ENCODE results near the gene ASF1B. TPM values are rescaled to one million over a fixed set of nuclear protein-coding genes. Genes with fewer than 3 reads are reported as not detected.

Gene ASF1B
- total RNA-seq, 2 donors from 2014 or later = 37.8 to 47.8 TPM

- peaks cover 11% of the 10 kb centered on the region for H3K36me3 ChIP-seq (ENCODE audit: control insufficient read depth, insufficient read depth, low read length)
- DNase-seq = no peak
- peak overlapping the region; percentile 49 for H3K27ac ChIP-seq (ENCODE audit: low read depth, low read length)
- H3K4me1 ChIP-seq (ENCODE audit: control insufficient read depth, insufficient read depth, low read length) = no peaks in the 10 kb centered on the region
- no peaks in the 10 kb centered on the region for H3K27me3 Mint-ChIP-seq (ENCODE audit: insufficient read depth)
- H3K27ac Mint-ChIP-seq = no peak overlapping the region
- no peak overlapping the region for H3K4me3 ChIP-seq (ENCODE audit: low read length)
- no peaks in the 10 kb centered on the region for H3K27me3 ChIP-seq (ENCODE audit: control insufficient read depth, insufficient read depth, low read length, poor library complexity, severe bottlenecking)
- TF ChIP-seq, protein P1, sequence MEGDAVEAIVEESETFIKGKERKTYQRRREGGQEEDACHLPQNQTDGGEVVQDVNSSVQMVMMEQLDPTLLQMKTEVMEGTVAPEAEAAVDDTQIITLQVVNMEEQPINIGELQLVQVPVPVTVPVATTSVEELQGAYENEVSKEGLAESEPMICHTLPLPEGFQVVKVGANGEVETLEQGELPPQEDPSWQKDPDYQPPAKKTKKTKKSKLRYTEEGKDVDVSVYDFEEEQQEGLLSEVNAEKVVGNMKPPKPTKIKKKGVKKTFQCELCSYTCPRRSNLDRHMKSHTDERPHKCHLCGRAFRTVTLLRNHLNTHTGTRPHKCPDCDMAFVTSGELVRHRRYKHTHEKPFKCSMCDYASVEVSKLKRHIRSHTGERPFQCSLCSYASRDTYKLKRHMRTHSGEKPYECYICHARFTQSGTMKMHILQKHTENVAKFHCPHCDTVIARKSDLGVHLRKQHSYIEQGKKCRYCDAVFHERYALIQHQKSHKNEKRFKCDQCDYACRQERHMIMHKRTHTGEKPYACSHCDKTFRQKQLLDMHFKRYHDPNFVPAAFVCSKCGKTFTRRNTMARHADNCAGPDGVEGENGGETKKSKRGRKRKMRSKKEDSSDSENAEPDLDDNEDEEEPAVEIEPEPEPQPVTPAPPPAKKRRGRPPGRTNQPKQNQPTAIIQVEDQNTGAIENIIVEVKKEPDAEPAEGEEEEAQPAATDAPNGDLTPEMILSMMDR (conservative IDR thresholded peaks at IDR 0.05) = no peak
- H3K36me3 Mint-ChIP-seq (ENCODE audit: low read depth) = peaks cover 15% of the 10 kb centered on the region
- H3K9me3 ChIP-seq (ENCODE audit: control insufficient read depth, low read length) = no peaks in the 10 kb centered on the region
- H3K9ac ChIP-seq (ENCODE audit: extremely low read depth, low read length, poor library complexity, severe bottlenecking) = no peak overlapping the region
- H3K9me3 Mint-ChIP-seq = no peaks in the 10 kb centered on the region
- WGBS, 2 experiments (ENCODE audit: insufficient coverage in 1 of 2, insufficient read length in 1 of 2) = 82 to 91% methylated on average over 4 to 11 of the region's 11 CpGs
- peaks cover 1% of the 10 kb centered on the region for H3K4me1 Mint-ChIP-seq
- no peak overlapping the region for H3K4me3 Mint-ChIP-seq
These were observed 27.7 kb upstream of the ASF1B start for GRCh38 chr19:14164082-14164481.

GRCh38 chr19:14162871-14163297 lies 26.5 kb upstream of the ASF1B start:
- H3K4me3 Mint-ChIP-seq = no peak overlapping the region
- H3K4me1 Mint-ChIP-seq = peaks cover 1% of the 10 kb centered on the region
- TF ChIP-seq, protein P1 (conservative IDR thresholded peaks at IDR 0.05) = no peak
- DNase-seq = no peak
- H3K36me3 Mint-ChIP-seq (ENCODE audit: low read depth) = peaks cover 24% of the 10 kb centered on the region
- H3K36me3 ChIP-seq (ENCODE audit: control insufficient read depth, insufficient read depth, low read length) = peaks cover 17% of the 10 kb centered on the region
- no peaks in the 10 kb centered on the region for H3K4me1 ChIP-seq (ENCODE audit: control insufficient read depth, insufficient read depth, low read length)
- WGBS, 2 experiments (ENCODE audit: insufficient coverage in 1 of 2, insufficient read length in 1 of 2) = 97 to 98% methylated on average over 32 to 38 of the region's 38 CpGs
- H3K27ac ChIP-seq (ENCODE audit: low read depth, low read length) = no peak overlapping the region
- H3K27me3 Mint-ChIP-seq (ENCODE audit: insufficient read depth) = no peaks in the 10 kb centered on the region
- no peak overlapping the region for H3K9ac ChIP-seq (ENCODE audit: extremely low read depth, low read length, poor library complexity, severe bottlenecking)
- no peaks in the 10 kb centered on the region for H3K27me3 ChIP-seq (ENCODE audit: control insufficient read depth, insufficient read depth, low read length, poor library complexity, severe bottlenecking)
- H3K4me3 ChIP-seq (ENCODE audit: low read length) = no peak overlapping the region
- H3K9me3 ChIP-seq (ENCODE audit: control insufficient read depth, low read length) = no peaks in the 10 kb centered on the region
- H3K9me3 Mint-ChIP-seq = no peaks in the 10 kb centered on the region
- no peak overlapping the region for H3K27ac Mint-ChIP-seq

- Mint-ChIP-seq H3K27ac (no peak overlapping the region), H3K27me3 (ENCODE audit: insufficient read depth) (no peaks in the 10 kb centered on the region)
- WGBS, 2 experiments (ENCODE audit: insufficient coverage in 1 of 2, insufficient read length in 1 of 2) = 91 to 98% methylated on average over 4 to 18 of the region's 19 CpGs
These were observed 24.9 kb upstream of the ASF1B start for GRCh38 chr19:14161305-14161704.

More at GRCh38 chr19:14161305-14161704, 24.9 kb upstream of the ASF1B start:
- Histone ChIP-seq H3K27ac (ENCODE audit: low read depth, low read length) (no peak overlapping the region), H3K4me1 (ENCODE audit: control insufficient read depth, insufficient read depth, low read length) (peaks cover under 1% of the 10 kb centered on the region), H3K36me3 (ENCODE audit: control insufficient read depth, insufficient read depth, low read length) (peaks cover 17% of the 10 kb centered on the region), H3K4me3 (ENCODE audit: low read length) (no peak overlapping the region), H3K9ac (ENCODE audit: extremely low read depth, low read length, poor library complexity, severe bottlenecking) (no peak overlapping the region), H3K27me3 (ENCODE audit: control insufficient read depth, insufficient read depth, low read length, poor library complexity, severe bottlenecking) (no peaks in the 10 kb centered on the region), H3K9me3 (ENCODE audit: control insufficient read depth, low read length) (no peaks in the 10 kb centered on the region)
- H3K36me3 Mint-ChIP-seq (ENCODE audit: low read depth) = peaks cover 35% of the 10 kb centered on the region
- TF ChIP-seq, protein P1 (conservative IDR thresholded peaks at IDR 0.05) = no peak
- H3K9me3 Mint-ChIP-seq = no peaks in the 10 kb centered on the region
- H3K4me1 Mint-ChIP-seq = no peaks in the 10 kb centered on the region
- H3K4me3 Mint-ChIP-seq = no peak overlapping the region
- DNase-seq = no peak
